Liver (tissue), 3 donors: ENCODE results near the gene MCF2L2.

ENCODE experiments used
- CTCF ChIP-seq: fragments of 150-350 bp; IDR thresholded peaks from 2 replicates; pipeline ENCODE4 v1.5.1; 2017; ENCODE audit warnings: improper control_type of control experiment, low read depth, low read length; ENCODE audit not compliant: missing input control
- GABPA ChIP-seq, 2 donors: IDR thresholded peaks in 1 of 2; conservative IDR thresholded peaks in 1 of 2; 2 replicates each; pipeline ENCODE4 v1.6.1; 2016; ENCODE audit warnings: antibody characterized with exemption in 2 of 2, mild to moderate bottlenecking in 1 of 2, moderate library complexity in 1 of 2
- JUND ChIP-seq, 2 donors: IDR thresholded peaks; 2 replicates each; pipeline ENCODE4 v1.6.1; 2016; ENCODE audit warnings: antibody characterized with exemption in 2 of 2
- REST ChIP-seq: IDR thresholded peaks from 2 replicates; pipeline ENCODE4 v1.6.1; 2016; ENCODE audit warnings: antibody characterized with exemption, mild to moderate bottlenecking
- ZBTB33 ChIP-seq: IDR thresholded peaks from 2 replicates; pipeline ENCODE4 v1.6.1; 2016; ENCODE audit warnings: antibody characterized with exemption
- donor health status: healthy.
- donor health status: healthy.

GRCh38 chr3:183313764-183314163 is 114.7 kb downstream of the MCF2L2 start:
- no peak for TF ChIP-seq CTCF
- no peak for TF ChIP-seq JUND (IDR thresholded peaks at IDR 0.05)
- TF ChIP-seq ZBTB33, result no peak
- no peak for TF ChIP-seq GABPA (IDR thresholded peaks at IDR 0.05 in 1 of 2, conservative IDR thresholded peaks at IDR 0.05 in 1 of 2)
- no peak for TF ChIP-seq REST
